Thyroid gland (tissue), 4 donors: Measurements from ENCODE around the gene PSMD5.

Experiments used
- POLR2A ChIP-seq, 2 donors: fragments of 450-650 bp; IDR thresholded peaks; one replicate each; pipeline ENCODE4 v1.6.1; 2017; ENCODE audit warnings: antibody characterized with exemption in 2 of 2, mild to moderate bottlenecking in 2 of 2, moderate library complexity in 1 of 2
- TF ChIP-seq, protein P1 (sequence below), 6 experiments: fragments of 200-600 bp in 3 of 6; fragments of 450-650 bp in 3 of 6; sonication (generic) in 3 of 6; IDR thresholded peaks; one replicate each; pipeline ENCODE4 v1.5.1; 2016 to 2019; ENCODE audit warnings: antibody characterized with exemption in 6 of 6, mild to moderate bottlenecking in 2 of 6, inconsistent platforms in 1 of 6, moderate library complexity in 1 of 6

DNA sequence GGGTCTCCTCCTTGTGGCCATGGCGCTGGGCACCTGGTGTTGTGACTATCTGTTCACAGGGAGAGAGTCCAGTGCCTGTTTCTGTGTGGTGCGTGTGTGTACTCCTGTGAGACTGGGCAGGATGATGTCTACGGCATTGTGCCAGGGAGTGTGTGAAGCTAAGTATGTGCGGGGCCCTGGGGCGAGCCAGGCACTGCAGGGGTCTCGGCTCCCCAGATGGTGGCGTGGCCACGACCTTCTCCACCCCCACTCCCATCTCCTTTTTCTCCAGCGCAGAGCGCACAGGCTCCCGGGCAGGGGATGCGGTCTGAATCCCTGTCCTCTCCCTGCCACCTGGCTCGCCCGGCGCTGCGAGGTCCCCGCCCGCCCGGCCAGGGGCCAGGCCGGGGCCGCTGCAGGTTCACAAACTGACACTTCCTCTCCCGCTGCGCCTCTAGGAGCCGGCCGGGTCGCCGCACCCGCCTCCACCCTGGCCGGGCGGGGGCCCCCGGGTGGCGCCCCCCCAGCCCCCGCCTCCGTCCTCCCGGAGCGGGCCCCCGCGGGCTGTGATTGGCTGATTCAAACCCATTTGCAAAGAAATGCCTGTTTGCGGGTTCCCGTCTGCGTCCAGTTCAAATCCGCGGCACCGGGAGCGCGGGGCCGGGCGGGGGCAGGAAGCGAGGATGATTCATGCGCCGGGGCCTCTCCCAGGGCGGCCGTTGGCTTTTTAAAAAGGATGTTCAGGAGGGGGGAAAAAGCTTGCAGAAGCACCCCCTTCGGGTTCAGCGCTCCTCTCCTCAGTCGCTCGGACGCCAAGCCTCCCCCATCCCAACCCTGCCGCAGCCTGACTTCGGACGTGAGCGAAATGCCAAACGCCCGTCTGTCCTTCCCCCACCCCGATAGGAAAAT, 33.5 kb upstream of the PSMD5 start:
- no peak for TF ChIP-seq POLR2A (IDR thresholded peaks at IDR 0.05)
- TF ChIP-seq, protein P1, sequence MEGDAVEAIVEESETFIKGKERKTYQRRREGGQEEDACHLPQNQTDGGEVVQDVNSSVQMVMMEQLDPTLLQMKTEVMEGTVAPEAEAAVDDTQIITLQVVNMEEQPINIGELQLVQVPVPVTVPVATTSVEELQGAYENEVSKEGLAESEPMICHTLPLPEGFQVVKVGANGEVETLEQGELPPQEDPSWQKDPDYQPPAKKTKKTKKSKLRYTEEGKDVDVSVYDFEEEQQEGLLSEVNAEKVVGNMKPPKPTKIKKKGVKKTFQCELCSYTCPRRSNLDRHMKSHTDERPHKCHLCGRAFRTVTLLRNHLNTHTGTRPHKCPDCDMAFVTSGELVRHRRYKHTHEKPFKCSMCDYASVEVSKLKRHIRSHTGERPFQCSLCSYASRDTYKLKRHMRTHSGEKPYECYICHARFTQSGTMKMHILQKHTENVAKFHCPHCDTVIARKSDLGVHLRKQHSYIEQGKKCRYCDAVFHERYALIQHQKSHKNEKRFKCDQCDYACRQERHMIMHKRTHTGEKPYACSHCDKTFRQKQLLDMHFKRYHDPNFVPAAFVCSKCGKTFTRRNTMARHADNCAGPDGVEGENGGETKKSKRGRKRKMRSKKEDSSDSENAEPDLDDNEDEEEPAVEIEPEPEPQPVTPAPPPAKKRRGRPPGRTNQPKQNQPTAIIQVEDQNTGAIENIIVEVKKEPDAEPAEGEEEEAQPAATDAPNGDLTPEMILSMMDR (IDR thresholded peaks at IDR 0.05), result no peak
